Kidney epithelial cell (primary cell): Measurements from ENCODE around the gene TBP. TPM values are rescaled to one million over a fixed set of nuclear protein-coding genes. Genes with fewer than 3 reads are reported as not detected.

Source experiments
- DNase-seq: peaks from one replicate; pipeline ENCODE4 v3.0.0-alpha.2; 2010; ENCODE audit warnings: low read depth
- H3K27me3 ChIP-seq: 2 replicates; pipeline ENCODE4 v1.6.0; 2011; ENCODE audit warnings: low read length; ENCODE audit not compliant: control insufficient read depth, insufficient read depth
- H3K36me3 ChIP-seq: 2 replicates; pipeline ENCODE4 v1.5.1; 2011; ENCODE audit warnings: low read length; ENCODE audit not compliant: control insufficient read depth, insufficient read depth
- H3K4me3 ChIP-seq: 2 replicates; pipeline ENCODE4 v1.5.1; 2011; ENCODE audit warnings: low read depth, mild to moderate bottlenecking, control low read depth, low read length
- total RNA-seq: library from RNA; depleted of rRNA; stranded (reverse); fragments of >200 nt; gene quantifications from 2 replicates; pipeline ENCODE4 v1.2.3, GENCODE V29; 2015
- TF ChIP-seq, protein P1 (sequence below): IDR thresholded peaks from 2 replicates; pipeline ENCODE4 v1.5.1; 2011; ENCODE audit warnings: mild to moderate bottlenecking, moderate library complexity, low read length, control low read depth, inconsistent platforms; ENCODE audit not compliant: insufficient read depth, poor library complexity, severe bottlenecking

TBP gene
- total RNA-seq, 1 donor from 2014 or later = 21.7 TPM

DNA sequence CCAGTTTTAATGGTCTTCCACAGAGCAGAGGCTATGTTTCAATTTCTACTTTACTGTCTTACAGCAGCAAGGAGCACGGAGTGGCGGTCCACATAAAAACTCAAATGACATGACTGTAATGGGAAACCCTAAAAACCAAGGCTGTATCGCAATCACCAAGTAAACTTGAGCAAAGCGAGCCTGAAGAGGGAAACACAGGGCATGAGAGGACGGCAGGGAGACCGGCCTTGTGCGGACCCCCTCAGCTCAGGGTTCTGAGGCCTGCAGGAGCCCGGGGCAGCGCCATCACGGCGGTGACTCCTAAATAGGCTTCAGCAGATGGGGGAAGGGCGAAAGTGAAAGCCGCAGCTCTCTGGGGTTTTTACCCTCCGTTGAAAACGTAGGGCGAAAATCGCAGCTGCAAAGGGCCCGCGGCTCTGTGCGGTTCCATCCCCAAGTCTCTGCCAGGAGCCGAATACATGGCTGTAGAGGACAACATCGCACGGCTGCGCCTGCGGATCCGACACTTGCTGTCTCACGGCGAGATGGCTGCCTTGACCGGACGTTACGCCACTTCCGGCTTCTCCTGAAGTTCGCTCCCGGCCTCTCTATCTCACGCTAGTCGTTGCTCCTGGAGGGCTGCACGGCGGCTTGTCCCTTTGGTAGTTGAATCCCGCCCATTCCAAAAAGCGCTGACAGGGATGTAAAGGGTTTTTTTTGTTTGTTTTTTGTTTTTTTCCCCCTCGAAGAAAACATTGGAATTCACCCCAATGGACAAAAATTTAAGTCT lies 1.2 kb upstream of the TBP start, which contains the start of gene PSMB1:
TSS of gene PSMB1 (minus strand) at position 543 of the 769 bp plus-strand sequence. CDS start at position 478, 65 bp downstream.
- DNase-seq = peak; percentile 81
- TF ChIP-seq, protein P1, sequence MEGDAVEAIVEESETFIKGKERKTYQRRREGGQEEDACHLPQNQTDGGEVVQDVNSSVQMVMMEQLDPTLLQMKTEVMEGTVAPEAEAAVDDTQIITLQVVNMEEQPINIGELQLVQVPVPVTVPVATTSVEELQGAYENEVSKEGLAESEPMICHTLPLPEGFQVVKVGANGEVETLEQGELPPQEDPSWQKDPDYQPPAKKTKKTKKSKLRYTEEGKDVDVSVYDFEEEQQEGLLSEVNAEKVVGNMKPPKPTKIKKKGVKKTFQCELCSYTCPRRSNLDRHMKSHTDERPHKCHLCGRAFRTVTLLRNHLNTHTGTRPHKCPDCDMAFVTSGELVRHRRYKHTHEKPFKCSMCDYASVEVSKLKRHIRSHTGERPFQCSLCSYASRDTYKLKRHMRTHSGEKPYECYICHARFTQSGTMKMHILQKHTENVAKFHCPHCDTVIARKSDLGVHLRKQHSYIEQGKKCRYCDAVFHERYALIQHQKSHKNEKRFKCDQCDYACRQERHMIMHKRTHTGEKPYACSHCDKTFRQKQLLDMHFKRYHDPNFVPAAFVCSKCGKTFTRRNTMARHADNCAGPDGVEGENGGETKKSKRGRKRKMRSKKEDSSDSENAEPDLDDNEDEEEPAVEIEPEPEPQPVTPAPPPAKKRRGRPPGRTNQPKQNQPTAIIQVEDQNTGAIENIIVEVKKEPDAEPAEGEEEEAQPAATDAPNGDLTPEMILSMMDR = no peak
- peak within 1 kb of the TSS; percentile 100 for H3K4me3 ChIP-seq
- H3K27me3 ChIP-seq = no peaks in the 10 kb centered on the region
- H3K36me3 ChIP-seq = peaks cover 1% of the 10 kb centered on the region

DNA sequence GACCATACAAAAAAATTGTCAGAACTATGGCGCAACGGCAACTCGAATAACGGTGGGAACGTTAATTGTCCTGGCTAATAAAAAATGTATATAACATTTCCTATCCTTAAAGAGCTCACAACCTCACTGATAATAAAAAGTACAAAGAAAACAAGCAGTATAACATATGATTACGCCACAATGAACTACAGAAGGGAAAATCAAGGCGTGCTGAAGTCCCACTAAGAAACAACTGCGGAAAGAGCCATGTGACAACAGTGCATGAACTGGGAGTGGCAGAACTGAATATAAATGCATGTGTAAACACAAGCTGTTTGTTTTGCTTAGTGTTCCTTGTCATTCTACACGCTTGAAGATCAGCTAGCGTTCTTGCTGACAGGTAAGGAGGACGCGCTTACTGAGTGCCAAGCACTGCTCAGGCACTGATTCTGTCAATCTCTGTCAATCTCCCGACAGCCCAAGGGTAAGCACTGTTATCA lies 596 bp upstream of the TBP start:
- DNase-seq = peak; percentile 7
- Histone ChIP-seq H3K4me3 (peak overlapping the region; percentile 100), H3K36me3 (no peaks in the 10 kb centered on the region), H3K27me3 (no peaks in the 10 kb centered on the region)
- TF ChIP-seq, protein P1 = no peak

DNA sequence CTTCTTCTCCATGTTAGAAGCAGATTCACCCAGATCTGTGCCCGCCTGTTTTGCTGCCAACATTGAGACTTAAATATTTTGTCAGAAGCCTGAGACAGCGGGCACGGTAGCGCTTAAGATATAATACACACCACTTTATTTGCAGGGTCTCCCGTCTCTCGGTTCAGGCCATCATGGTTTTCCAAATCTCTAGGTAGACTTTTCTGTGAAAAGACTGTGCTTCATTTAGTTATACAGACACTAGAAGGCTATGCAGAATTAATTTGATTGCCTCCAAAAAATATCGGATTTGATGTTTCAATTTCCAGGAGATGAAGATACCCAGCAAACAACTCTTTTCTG lies 598 bp downstream of the TBP start:
- TF ChIP-seq, protein P1 = no peak
- Histone ChIP-seq H3K4me3 (peak overlapping the region; percentile 100), H3K36me3 (no peaks in the 10 kb centered on the region), H3K27me3 (no peaks in the 10 kb centered on the region)
- DNase-seq = no peak

GRCh38 chr6:170555305-170555704 lies 1.1 kb downstream of the TBP start:
- DNase-seq = no peak
- TF ChIP-seq, protein P1 = no peak
- Histone ChIP-seq H3K4me3 (peak overlapping the region; percentile 100), H3K36me3 (no peaks in the 10 kb centered on the region), H3K27me3 (no peaks in the 10 kb centered on the region)

GRCh38 chr6:170561555-170561954 lies 7.4 kb downstream of the TBP start:
- no peak for DNase-seq
- H3K4me3 ChIP-seq = no peak overlapping the region
- H3K27me3 ChIP-seq = no peaks in the 10 kb centered on the region
- peaks cover 2% of the 10 kb centered on the region for H3K36me3 ChIP-seq
- TF ChIP-seq, protein P1 = no peak
